Neural cell (in vitro differentiated cells): ENCODE results near the gene KRTAP5-9.
"Not testable (repeated sequence)": the region's sequence is repeated elsewhere in the genome, so short reads cannot be mapped to it uniquely, and the experiment has no call there.

Experiments
- EZH2 ChIP-seq: fragments of 200-600, 300-800 bp; shearing (Covaris generic), sonication (generic); IDR thresholded peaks from 2 replicates; pipeline ENCODE4 v1.6.1; 2014; ENCODE audit warnings: antibody characterized with exemption, low read length, borderline replicate concordance, mild to moderate bottlenecking; ENCODE audit not compliant: insufficient read depth, poor library complexity, severe bottlenecking
- POLR2AphosphoS5 ChIP-seq: IDR thresholded peaks from 2 replicates; pipeline ENCODE4 v1.6.1; 2012
- TAF1 ChIP-seq: IDR thresholded peaks from 2 replicates; pipeline ENCODE4 v1.6.1; 2012; ENCODE audit warnings: low read depth
- TF ChIP-seq, protein P1 (sequence below): fragments of 450-650 bp; IDR thresholded peaks from 2 replicates; pipeline ENCODE4 v1.5.1; 2014; ENCODE audit warnings: antibody characterized with exemption, mild to moderate bottlenecking, moderate library complexity; ENCODE audit not compliant: poor library complexity, severe bottlenecking

DNA sequence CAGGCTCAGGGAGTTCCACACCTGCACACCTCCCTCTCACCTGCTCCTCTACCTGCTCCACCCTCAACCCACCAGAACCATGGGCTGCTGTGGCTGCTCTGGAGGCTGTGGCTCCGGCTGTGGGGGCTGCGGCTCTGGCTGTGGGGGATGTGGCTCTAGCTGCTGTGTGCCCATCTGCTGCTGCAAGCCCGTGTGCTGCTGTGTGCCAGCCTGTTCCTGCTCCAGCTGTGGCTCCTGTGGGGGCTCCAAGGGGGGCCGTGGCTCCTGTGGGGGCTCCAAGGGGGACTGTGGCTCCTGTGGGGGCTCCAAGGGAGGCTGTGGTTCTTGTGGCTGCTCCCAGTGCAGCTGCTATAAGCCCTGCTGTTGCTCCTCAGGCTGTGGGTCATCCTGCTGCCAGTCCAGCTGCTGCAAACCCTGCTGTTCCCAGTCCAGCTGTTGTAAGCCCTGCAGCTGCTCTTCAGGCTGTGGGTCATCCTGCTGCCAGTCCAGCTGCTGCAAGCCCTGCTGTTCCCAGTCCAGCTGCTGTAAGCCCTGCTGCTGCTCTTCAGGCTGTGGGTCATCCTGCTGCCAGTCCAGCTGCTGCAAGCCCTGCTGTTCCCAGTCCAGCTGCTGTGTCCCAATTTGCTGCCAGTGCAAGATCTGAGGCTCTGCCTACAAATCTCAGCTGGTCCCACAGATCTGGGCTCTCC lies 10.1 kb upstream of the KRTAP5-9 start, which contains the start of gene KRTAP5-8:
- TF ChIP-seq POLR2AphosphoS5, EZH2, TAF1: not testable (repeated sequence)
- TF ChIP-seq, protein P1, sequence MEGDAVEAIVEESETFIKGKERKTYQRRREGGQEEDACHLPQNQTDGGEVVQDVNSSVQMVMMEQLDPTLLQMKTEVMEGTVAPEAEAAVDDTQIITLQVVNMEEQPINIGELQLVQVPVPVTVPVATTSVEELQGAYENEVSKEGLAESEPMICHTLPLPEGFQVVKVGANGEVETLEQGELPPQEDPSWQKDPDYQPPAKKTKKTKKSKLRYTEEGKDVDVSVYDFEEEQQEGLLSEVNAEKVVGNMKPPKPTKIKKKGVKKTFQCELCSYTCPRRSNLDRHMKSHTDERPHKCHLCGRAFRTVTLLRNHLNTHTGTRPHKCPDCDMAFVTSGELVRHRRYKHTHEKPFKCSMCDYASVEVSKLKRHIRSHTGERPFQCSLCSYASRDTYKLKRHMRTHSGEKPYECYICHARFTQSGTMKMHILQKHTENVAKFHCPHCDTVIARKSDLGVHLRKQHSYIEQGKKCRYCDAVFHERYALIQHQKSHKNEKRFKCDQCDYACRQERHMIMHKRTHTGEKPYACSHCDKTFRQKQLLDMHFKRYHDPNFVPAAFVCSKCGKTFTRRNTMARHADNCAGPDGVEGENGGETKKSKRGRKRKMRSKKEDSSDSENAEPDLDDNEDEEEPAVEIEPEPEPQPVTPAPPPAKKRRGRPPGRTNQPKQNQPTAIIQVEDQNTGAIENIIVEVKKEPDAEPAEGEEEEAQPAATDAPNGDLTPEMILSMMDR = not testable (repeated sequence)
